ENCODE data around the gene TRIM44.
"Not testable (repeated sequence)": the region's sequence is repeated elsewhere in the genome, so short reads cannot be mapped to it uniquely, and the experiment has no call there.

TRIM44 gene

DNA sequence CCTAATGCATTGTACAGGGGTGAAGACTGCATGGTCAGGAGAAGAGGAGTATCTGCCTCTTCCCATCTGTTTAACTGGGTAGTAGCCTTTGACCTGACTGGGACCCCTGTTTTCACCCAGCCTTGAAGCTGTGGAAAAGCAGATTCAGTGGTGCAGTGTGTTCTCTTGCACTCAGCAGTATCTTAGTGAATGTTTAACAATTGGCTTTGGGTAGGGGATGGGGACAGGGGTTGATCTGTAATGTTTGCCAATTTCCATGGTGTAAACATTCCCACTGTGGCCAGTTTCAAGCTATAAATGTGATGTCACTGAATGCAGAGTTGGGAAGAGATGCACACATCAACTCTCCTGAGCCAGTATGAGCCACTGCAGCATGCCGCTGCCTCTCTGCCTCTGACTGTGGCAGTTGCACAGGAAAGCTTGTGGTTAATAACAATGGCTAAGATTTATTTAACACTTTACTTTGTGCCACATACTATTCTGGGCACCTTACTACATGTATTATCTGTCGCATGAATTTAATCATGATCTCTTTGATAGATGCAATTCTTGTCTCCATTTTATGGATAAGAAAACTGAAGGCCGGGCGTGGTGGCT, 28.6 kb upstream of the TRIM44 start:
- no peaks in the 10 kb centered on the region for H3K36me3 ChIP-seq (ENCODE audit: insufficient read depth, low read length)
- no peaks in the 10 kb centered on the region for H3K79me2 ChIP-seq (ENCODE audit: control insufficient read depth, insufficient read depth, low read length, unreplicated experiment)
- no peak overlapping the region for H3K27ac ChIP-seq (ENCODE audit: low read depth, low read length)
- H3K4me1 ChIP-seq (ENCODE audit: control insufficient read depth, insufficient read depth, low read length, unreplicated experiment), result peaks cover 38% of the 10 kb centered on the region
- H3K4me3 ChIP-seq (ENCODE audit: low read depth, low read length), result no peak overlapping the region
- no peaks in the 10 kb centered on the region for H3K27me3 ChIP-seq (ENCODE audit: insufficient read depth, low read length)
- no peak overlapping the region for H2AFZ ChIP-seq (ENCODE audit: low read length, unreplicated experiment)

DNA sequence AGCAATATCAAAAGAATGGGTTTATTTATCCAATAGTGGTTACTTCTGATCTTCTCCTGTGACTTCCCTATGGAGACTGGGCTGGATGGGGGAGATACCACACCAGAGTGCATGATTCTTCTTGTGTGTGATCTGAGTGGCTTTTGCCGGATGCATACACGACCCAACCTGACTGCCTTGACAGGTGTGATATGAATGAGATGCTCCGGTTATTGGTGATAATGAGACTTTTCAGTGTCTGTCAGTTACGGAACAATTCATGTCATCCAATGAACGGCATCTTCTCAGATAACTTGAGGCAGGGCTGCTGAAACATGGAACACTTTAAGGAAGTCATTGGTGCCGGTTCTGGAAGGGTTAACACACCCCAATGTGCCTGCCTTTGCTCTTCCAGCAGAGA, 26.6 kb upstream of the TRIM44 start:
- H2AFZ ChIP-seq (ENCODE audit: low read length, unreplicated experiment), result no peak overlapping the region
- no peaks in the 10 kb centered on the region for H3K27me3 ChIP-seq (ENCODE audit: insufficient read depth, low read length)
- H3K36me3 ChIP-seq (ENCODE audit: insufficient read depth, low read length), result no peaks in the 10 kb centered on the region

DNA sequence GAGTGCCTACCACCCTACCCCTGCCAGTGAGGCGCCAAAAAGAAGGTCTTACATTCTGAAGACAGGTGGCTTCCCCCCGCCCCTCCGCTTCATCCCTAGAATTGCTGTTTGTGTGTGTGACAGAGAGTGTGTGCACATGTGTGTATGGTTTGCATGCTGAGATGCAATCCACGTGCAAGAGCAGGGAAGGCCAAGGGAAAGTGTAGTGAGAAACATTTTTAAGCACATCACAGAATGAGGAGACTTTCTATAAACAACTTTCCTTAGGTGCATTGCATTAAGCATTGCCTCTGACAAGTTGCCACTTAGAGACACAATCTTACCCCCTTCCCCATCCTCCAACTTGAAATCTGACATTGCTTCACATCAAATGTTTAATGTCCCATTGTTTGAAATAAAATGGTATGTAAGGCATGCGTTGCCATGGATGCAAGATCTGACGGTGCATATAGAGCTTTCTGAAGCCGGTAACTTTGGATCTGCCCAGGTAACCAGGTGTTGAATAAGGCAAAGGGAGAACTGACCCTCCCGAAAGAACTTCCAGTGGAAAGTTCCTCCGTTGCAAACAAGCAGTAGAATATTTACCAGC, 22.9 kb upstream of the TRIM44 start:
- Histone ChIP-seq H3K4me3 (ENCODE audit: low read depth, low read length) (no peak overlapping the region), H2AFZ (ENCODE audit: low read length, unreplicated experiment) (no peak overlapping the region), H3K36me3 (ENCODE audit: insufficient read depth, low read length) (no peaks in the 10 kb centered on the region), H3K4me1 (ENCODE audit: control insufficient read depth, insufficient read depth, low read length, unreplicated experiment) (peaks cover 7% of the 10 kb centered on the region), H3K79me2 (ENCODE audit: control insufficient read depth, insufficient read depth, low read length, unreplicated experiment) (no peaks in the 10 kb centered on the region), H3K27ac (ENCODE audit: low read depth, low read length) (no peak overlapping the region), H3K27me3 (ENCODE audit: insufficient read depth, low read length) (no peaks in the 10 kb centered on the region)

More for the DNA sequence above, 26.6 kb upstream of the TRIM44 start:
- Histone ChIP-seq H3K4me3 (ENCODE audit: low read depth, low read length) (no peak overlapping the region), H3K79me2 (ENCODE audit: control insufficient read depth, insufficient read depth, low read length, unreplicated experiment) (no peaks in the 10 kb centered on the region), H3K27ac (ENCODE audit: low read depth, low read length) (no peak overlapping the region), H3K4me1 (ENCODE audit: control insufficient read depth, insufficient read depth, low read length, unreplicated experiment) (peaks cover 20% of the 10 kb centered on the region)

DNA sequence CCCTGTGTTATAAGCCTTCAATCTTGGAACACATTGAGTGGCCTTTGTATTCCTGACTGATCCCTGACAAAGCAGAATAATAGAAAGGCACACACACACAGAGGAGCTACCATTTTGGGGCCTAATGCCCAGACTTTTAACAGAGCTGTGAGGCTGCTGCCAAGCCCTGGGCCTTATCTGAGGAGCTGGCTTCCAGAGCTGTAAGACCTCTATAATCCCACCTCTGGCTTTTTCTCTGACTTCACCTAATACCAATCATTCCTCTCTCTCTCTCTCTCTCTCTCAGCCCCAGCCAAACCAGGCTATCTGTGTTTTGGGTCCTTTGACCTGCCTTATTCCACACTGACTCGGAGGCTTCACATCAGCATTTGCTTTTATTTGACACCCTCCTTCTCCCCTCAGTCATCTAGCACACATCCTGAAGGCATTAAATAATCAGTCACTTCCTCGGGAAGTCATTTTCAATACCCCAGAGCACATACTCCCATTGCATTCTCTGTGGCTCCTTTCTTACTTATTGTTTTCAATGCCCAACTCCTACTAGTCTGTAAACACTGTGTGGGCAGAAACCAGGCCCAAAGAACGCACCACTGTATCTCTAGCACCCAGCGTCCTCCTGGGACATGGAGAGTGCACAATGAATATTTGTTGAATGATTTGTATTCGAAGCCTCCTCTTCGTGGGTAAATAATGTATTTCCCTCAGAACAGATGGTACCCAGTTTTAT, 21.2 kb upstream of the TRIM44 start:
- no peak overlapping the region for H2AFZ ChIP-seq (ENCODE audit: low read length, unreplicated experiment)

DNA sequence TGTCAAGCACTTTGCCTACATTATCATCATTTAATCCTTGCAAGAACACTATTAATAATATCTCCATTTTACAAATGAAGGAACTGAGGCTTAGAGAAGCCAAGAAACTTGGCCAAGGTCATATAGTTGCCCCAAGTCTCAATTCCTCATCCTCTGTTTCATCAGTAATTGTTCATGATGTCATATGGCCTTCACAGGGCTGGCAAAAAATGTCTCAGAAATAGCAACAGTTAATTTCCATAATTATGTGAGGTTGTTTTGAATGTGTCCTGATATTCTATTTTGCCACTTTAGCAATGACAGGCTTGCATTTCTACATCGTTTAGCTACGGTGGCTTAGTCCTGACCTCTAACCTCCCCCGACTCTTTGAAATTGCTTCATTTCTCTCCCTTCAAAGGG, 20.6 kb upstream of the TRIM44 start:
- H3K36me3 ChIP-seq (ENCODE audit: insufficient read depth, low read length), result no peaks in the 10 kb centered on the region
- no peak overlapping the region for H3K4me3 ChIP-seq (ENCODE audit: low read depth, low read length)
- no peaks in the 10 kb centered on the region for H3K79me2 ChIP-seq (ENCODE audit: control insufficient read depth, insufficient read depth, low read length, unreplicated experiment)
- no peak overlapping the region for H3K27ac ChIP-seq (ENCODE audit: low read depth, low read length)
- peaks cover 7% of the 10 kb centered on the region for H3K4me1 ChIP-seq (ENCODE audit: control insufficient read depth, insufficient read depth, low read length, unreplicated experiment)
- H2AFZ ChIP-seq (ENCODE audit: low read length, unreplicated experiment), result no peak overlapping the region
- no peaks in the 10 kb centered on the region for H3K27me3 ChIP-seq (ENCODE audit: insufficient read depth, low read length)

More for the DNA sequence above, 21.2 kb upstream of the TRIM44 start:
- Histone ChIP-seq H3K27me3 (ENCODE audit: insufficient read depth, low read length) (no peaks in the 10 kb centered on the region), H3K36me3 (ENCODE audit: insufficient read depth, low read length) (no peaks in the 10 kb centered on the region), H3K27ac (ENCODE audit: low read depth, low read length) (no peak overlapping the region), H3K4me1 (ENCODE audit: control insufficient read depth, insufficient read depth, low read length, unreplicated experiment) (peaks cover 7% of the 10 kb centered on the region), H3K4me3 (ENCODE audit: low read depth, low read length) (no peak overlapping the region), H3K79me2 (ENCODE audit: control insufficient read depth, insufficient read depth, low read length, unreplicated experiment) (no peaks in the 10 kb centered on the region)

DNA sequence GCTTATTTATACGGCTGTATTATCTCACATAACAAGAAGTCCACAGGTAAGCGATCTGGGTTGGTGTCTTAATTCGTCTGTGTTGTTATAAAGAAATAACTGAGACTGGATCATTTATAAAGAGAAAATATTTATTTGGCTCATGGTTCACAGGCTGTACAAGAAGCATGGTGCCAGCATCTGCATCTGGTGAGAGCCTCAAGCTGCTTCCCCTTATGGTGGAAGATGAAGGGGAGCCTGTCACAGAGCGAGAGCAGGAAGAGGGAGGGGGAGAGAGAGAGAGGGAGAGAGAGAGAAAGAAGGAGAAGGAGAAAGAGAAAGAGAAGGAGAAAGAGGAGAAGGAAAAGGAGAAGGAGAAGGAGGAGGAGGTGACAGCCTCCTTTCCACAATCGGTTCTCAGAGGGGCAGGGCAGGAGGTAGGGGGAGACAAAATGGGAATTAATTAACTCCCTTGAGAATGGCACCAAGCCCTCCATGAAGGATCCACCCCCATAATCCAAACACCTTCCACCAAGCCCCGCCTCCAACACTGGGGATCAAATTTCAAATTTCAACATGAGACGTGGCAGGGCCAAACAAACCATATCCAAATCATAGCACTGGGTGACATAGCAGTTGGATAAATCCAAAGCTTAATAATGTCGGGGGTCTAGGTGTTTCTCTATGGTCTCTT, 15.0 kb upstream of the TRIM44 start:
- Histone ChIP-seq H3K27ac (ENCODE audit: low read depth, low read length) (no peak overlapping the region), H3K27me3 (ENCODE audit: insufficient read depth, low read length) (no peaks in the 10 kb centered on the region), H3K4me1 (ENCODE audit: control insufficient read depth, insufficient read depth, low read length, unreplicated experiment) (no peaks in the 10 kb centered on the region), H3K79me2 (ENCODE audit: control insufficient read depth, insufficient read depth, low read length, unreplicated experiment) (no peaks in the 10 kb centered on the region), H3K36me3 (ENCODE audit: insufficient read depth, low read length) (no peaks in the 10 kb centered on the region), H2AFZ (ENCODE audit: low read length, unreplicated experiment) (no peak overlapping the region), H3K4me3 (ENCODE audit: low read depth, low read length) (no peak overlapping the region)

DNA sequence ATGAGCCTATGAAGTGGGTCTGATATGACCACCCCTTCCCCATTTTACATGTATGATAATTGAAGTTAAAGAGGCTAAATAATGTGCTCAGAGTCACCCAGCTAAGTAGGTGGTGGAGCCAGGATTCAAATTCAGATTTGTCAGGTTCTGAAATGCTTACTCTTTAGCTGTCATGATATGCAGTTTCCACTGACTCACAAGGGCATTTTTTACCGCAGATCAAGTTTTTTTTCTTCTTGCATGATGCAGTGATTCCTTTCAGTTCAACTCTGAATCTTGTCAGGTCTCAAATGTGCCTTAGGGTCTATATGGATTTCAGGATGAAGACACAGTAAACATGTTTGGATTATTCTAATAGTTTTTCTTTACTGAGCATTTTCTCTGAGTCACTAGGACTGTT, 12.6 kb upstream of the TRIM44 start:
- Histone ChIP-seq H3K4me1 (ENCODE audit: control insufficient read depth, insufficient read depth, low read length, unreplicated experiment) (no peaks in the 10 kb centered on the region), H3K4me3 (ENCODE audit: low read depth, low read length) (no peak overlapping the region), H3K27ac (ENCODE audit: low read depth, low read length) (no peak overlapping the region), H3K79me2 (ENCODE audit: control insufficient read depth, insufficient read depth, low read length, unreplicated experiment) (no peaks in the 10 kb centered on the region), H3K27me3 (ENCODE audit: insufficient read depth, low read length) (no peaks in the 10 kb centered on the region), H2AFZ (ENCODE audit: low read length, unreplicated experiment) (no peak overlapping the region), H3K36me3 (ENCODE audit: insufficient read depth, low read length) (no peaks in the 10 kb centered on the region)

DNA sequence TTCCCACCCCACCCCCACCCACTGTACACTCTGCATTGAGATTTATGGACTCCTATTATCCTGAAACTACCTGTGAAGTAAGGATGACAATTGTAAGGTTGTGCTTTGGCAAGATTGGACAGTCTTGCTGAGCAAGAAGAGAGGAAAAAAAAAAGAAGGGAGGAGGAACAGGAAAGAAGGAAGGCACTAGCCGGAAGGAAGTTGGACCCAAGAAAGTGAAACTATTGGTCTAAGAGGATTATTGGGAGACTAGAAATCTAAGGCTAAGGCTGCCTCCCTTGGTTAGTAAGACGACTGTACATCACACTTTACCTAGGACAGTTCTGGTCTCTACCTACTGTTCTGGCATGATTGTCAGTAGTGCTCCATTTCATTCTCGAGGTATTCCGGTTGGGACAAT, 12.1 kb upstream of the TRIM44 start:
- no peak overlapping the region for H3K27ac ChIP-seq (ENCODE audit: low read depth, low read length)
- no peak overlapping the region for H3K4me3 ChIP-seq (ENCODE audit: low read depth, low read length)
- no peaks in the 10 kb centered on the region for H3K79me2 ChIP-seq (ENCODE audit: control insufficient read depth, insufficient read depth, low read length, unreplicated experiment)
- no peaks in the 10 kb centered on the region for H3K36me3 ChIP-seq (ENCODE audit: insufficient read depth, low read length)
- H3K27me3 ChIP-seq (ENCODE audit: insufficient read depth, low read length), result no peaks in the 10 kb centered on the region
- no peaks in the 10 kb centered on the region for H3K4me1 ChIP-seq (ENCODE audit: control insufficient read depth, insufficient read depth, low read length, unreplicated experiment)
- H2AFZ ChIP-seq (ENCODE audit: low read length, unreplicated experiment), result no peak overlapping the region

DNA sequence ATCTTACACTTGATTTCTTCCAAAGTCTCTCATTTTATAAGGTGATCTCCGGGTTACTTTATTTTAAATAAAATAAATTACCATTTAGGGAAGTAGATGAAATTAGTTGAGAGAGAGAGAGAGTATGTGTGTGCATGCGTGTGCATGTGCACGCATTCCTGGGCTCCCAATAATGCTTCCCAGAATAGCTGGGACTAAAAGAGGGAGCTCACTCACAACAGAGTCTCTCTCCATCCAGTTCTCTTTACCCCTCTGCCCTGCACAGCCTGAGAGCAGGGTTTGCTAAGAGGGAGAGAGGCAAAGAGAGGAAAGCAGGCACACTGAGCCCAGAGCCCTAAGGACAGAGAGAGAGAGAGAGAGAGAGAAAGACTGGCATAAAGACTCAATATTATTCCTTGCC, 11.3 kb upstream of the TRIM44 start:
- no peaks in the 10 kb centered on the region for H3K79me2 ChIP-seq (ENCODE audit: control insufficient read depth, insufficient read depth, low read length, unreplicated experiment)
- H2AFZ ChIP-seq (ENCODE audit: low read length, unreplicated experiment), result no peak overlapping the region
- H3K27ac ChIP-seq (ENCODE audit: low read depth, low read length), result no peak overlapping the region
- H3K36me3 ChIP-seq (ENCODE audit: insufficient read depth, low read length), result no peaks in the 10 kb centered on the region
- H3K4me3 ChIP-seq (ENCODE audit: low read depth, low read length), result no peak overlapping the region
- no peaks in the 10 kb centered on the region for H3K4me1 ChIP-seq (ENCODE audit: control insufficient read depth, insufficient read depth, low read length, unreplicated experiment)
- no peaks in the 10 kb centered on the region for H3K27me3 ChIP-seq (ENCODE audit: insufficient read depth, low read length)

DNA sequence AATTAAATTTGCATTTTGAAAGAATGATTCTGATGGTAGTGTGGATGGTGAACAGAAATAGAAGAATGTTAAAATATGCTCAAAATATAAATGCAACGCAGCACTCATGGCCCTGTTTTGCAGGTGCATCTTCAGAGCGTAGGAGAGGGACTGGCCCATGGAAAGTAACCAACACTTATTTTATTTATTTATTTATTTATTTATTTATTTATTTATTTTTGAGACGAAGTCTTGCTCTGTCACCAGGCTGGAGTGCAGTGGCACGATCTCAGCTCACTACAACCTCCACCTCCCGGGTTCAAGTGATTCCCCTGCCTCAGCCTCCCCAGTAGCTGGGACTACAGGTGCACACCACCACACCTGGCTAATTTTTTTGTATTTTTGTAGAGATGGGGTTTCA, 9.8 kb upstream of the TRIM44 start:
- not testable (repeated sequence) for H2AFZ ChIP-seq (ENCODE audit: low read length, unreplicated experiment); H3K27me3 ChIP-seq (ENCODE audit: insufficient read depth, low read length); H3K79me2 ChIP-seq (ENCODE audit: control insufficient read depth, insufficient read depth, low read length, unreplicated experiment); H3K4me3 ChIP-seq (ENCODE audit: low read depth, low read length); H3K36me3 ChIP-seq (ENCODE audit: insufficient read depth, low read length); H3K4me1 ChIP-seq (ENCODE audit: control insufficient read depth, insufficient read depth, low read length, unreplicated experiment); H3K27ac ChIP-seq (ENCODE audit: low read depth, low read length)

Data from ACC112 (cell line).